Neural progenitor cell (in vitro differentiated cells): Measurements from ENCODE around the gene RIBC2.
"Not testable (repeated sequence)": the region's sequence is repeated elsewhere in the genome, so short reads cannot be mapped to it uniquely, and the experiment has no call there.

Experiments used
- EZH2 ChIP-seq: fragments of 200-600 bp; sonication (generic); IDR thresholded peaks from 2 replicates; pipeline ENCODE4 v1.6.1; 2017; ENCODE audit warnings: antibody characterized with exemption, mild to moderate bottlenecking, moderate library complexity
- EZH2phosphoT487 ChIP-seq: fragments of 200-600 bp; sonication (generic); IDR thresholded peaks from 2 replicates; pipeline ENCODE4 v1.6.1; 2017; ENCODE audit warnings: antibody characterized with exemption
- TF ChIP-seq, protein P1 (sequence below): fragments of 200-600 bp; sonication (generic); IDR thresholded peaks from 2 replicates; pipeline ENCODE4 v1.5.1; 2017; ENCODE audit warnings: antibody characterized with exemption, mild to moderate bottlenecking

DNA sequence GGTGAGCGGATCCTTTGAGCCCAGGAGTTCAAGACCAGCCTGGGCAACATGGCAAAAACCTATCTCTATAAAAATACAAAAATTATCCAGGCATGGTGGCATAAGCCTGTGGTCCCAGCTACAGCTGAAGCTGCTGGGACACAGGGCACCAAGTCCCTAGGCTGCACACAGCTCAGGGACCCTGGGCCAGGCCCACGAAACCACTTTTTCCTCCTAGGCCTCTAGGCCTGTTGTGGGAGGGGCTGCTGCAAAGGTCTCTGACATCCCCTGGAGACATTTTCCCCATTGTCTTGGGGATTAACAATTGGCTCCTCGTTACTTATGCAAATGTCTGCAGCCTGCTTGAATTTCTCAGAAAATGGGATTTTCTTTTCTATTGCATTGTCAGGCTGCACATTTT, 50.2 kb downstream of the RIBC2 start:
- TF ChIP-seq, protein P1, sequence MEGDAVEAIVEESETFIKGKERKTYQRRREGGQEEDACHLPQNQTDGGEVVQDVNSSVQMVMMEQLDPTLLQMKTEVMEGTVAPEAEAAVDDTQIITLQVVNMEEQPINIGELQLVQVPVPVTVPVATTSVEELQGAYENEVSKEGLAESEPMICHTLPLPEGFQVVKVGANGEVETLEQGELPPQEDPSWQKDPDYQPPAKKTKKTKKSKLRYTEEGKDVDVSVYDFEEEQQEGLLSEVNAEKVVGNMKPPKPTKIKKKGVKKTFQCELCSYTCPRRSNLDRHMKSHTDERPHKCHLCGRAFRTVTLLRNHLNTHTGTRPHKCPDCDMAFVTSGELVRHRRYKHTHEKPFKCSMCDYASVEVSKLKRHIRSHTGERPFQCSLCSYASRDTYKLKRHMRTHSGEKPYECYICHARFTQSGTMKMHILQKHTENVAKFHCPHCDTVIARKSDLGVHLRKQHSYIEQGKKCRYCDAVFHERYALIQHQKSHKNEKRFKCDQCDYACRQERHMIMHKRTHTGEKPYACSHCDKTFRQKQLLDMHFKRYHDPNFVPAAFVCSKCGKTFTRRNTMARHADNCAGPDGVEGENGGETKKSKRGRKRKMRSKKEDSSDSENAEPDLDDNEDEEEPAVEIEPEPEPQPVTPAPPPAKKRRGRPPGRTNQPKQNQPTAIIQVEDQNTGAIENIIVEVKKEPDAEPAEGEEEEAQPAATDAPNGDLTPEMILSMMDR: not testable (repeated sequence)
- not testable (repeated sequence) for TF ChIP-seq EZH2phosphoT487, EZH2
